Peyer's patch (tissue), 4 donors: ENCODE measurements around the gene KDM1B. TPM values are rescaled to one million over a fixed set of nuclear protein-coding genes. Genes with fewer than 3 reads are reported as not detected.
A peak's percentile ranks its signal among the peaks of the same experiment; 100 is the strongest.
"Not testable (repeated sequence)": the region's sequence is repeated elsewhere in the genome, so short reads cannot be mapped to it uniquely, and the experiment has no call there.

ENCODE experiments used
- DNase-seq, 3 donors: peaks; one replicate each; pipeline ENCODE4 v3.0.0-alpha.2; 2017 to 2019
- H3K27ac ChIP-seq, 4 donors: fragments of 200-600 bp; sonication (generic); one replicate each; pipeline ENCODE4 v1.5.1; 2016 to 2019
- H3K27me3 ChIP-seq, 2 donors: fragments of 200-600 bp; sonication (generic); one replicate each; pipeline ENCODE4 v1.5.1; 2019
- H3K36me3 ChIP-seq, 3 donors: fragments of 200-600 bp; sonication (generic); one replicate each; pipeline ENCODE4 v1.5.1; 2016 to 2019
- H3K4me1 ChIP-seq, 4 donors: fragments of 200-600 bp; sonication (generic); one replicate each; pipeline ENCODE4 v1.5.1; 2016 to 2019
- H3K4me3 ChIP-seq, 4 donors: fragments of 200-600 bp; sonication (generic); 1 replicate in 3 of 4; 2 replicates in 1 of 4; pipeline ENCODE4 v1.5.1; 2016 to 2019; ENCODE audit warnings: mild to moderate bottlenecking in 1 of 4
- H3K9me3 ChIP-seq, 4 donors: fragments of 200-600 bp; sonication (generic); one replicate each; pipeline ENCODE4 v1.5.1; 2016 to 2019; ENCODE audit warnings: mild to moderate bottlenecking in 1 of 4
- POLR2A ChIP-seq, 2 donors: fragments of 450-650 bp; IDR thresholded peaks; one replicate each; pipeline ENCODE4 v1.5.1; 2017; ENCODE audit warnings: antibody characterized with exemption in 2 of 2, mild to moderate bottlenecking in 2 of 2, moderate library complexity in 2 of 2
- total RNA-seq, 4 donors: library from RNA; depleted of rRNA; stranded (reverse); fragments of >200 nt; gene quantifications; one replicate each; pipeline ENCODE4 v1.1.0, GENCODE V29; 2016
- TF ChIP-seq, protein P1 (sequence below), 6 experiments: fragments of 450-650 bp in 4 of 6; fragments of 200-600 bp in 2 of 6; sonication (generic) in 1 of 6; IDR thresholded peaks; one replicate each; pipeline ENCODE4 v1.5.1; 2017 to 2019; ENCODE audit warnings: antibody characterized with exemption in 6 of 6, mild to moderate bottlenecking in 3 of 6, moderate library complexity in 1 of 6

Gene KDM1B
- total RNA-seq, 4 donors from 2014 or later: 15.1 to 22.1 (median 19.1) TPM

DNA sequence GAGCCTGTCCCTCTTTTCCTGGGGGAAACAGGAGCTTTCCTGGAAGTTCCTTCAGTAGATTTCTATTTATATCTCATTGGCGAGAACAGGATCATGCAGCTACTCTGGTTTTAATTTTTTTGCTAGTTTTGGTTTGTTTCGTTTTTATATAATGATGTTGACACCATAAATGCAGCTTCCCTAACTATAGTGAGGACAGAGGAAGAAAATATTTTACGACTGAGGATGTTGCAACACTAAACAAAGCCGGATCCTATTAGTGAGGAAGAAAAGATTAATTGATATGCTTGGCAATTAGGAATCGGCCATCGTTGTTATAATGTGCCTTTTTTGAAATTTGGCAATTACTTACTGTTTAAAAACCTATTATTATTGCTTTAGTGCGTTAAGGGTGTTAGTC, 16.6 kb downstream of the KDM1B start:
- no peak overlapping the region for H3K27ac ChIP-seq
- H3K27me3 ChIP-seq: no peaks in the 10 kb centered on the region
- H3K36me3 ChIP-seq: peaks cover 0 to 49% (median 0%) of the 10 kb centered on the region in 3 donors
- no peak for TF ChIP-seq POLR2A (IDR thresholded peaks at IDR 0.05)
- TF ChIP-seq, protein P1, sequence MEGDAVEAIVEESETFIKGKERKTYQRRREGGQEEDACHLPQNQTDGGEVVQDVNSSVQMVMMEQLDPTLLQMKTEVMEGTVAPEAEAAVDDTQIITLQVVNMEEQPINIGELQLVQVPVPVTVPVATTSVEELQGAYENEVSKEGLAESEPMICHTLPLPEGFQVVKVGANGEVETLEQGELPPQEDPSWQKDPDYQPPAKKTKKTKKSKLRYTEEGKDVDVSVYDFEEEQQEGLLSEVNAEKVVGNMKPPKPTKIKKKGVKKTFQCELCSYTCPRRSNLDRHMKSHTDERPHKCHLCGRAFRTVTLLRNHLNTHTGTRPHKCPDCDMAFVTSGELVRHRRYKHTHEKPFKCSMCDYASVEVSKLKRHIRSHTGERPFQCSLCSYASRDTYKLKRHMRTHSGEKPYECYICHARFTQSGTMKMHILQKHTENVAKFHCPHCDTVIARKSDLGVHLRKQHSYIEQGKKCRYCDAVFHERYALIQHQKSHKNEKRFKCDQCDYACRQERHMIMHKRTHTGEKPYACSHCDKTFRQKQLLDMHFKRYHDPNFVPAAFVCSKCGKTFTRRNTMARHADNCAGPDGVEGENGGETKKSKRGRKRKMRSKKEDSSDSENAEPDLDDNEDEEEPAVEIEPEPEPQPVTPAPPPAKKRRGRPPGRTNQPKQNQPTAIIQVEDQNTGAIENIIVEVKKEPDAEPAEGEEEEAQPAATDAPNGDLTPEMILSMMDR (IDR thresholded peaks at IDR 0.05): no peak
- DNase-seq: no peak
- H3K9me3 ChIP-seq: no peaks in the 10 kb centered on the region
- no peak overlapping the region for H3K4me3 ChIP-seq
- no peaks in the 10 kb centered on the region for H3K4me1 ChIP-seq

DNA sequence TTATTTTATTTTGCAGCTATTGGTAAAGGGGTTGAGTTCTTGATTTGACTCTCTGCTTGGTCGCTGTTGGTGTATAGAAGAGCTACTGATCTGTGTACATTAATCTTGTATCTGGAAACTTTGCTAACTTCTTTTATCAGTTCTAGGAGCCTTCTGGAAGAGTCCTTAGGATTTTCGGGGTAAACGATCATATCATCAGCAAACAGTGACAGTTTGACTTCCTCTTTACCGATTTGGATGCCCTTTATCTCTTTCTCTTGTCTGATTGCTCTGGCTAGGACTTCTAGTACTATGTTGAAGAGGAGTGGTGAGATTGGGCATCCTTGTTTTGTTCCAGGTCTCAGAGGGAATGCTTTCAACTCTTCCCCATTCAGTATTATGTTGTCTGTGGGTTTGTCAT, 21.0 kb downstream of the KDM1B start:
- not testable (repeated sequence) for H3K4me3 ChIP-seq, H3K27ac ChIP-seq, DNase-seq, H3K9me3 ChIP-seq, H3K27me3 ChIP-seq, H3K4me1 ChIP-seq
- H3K36me3 ChIP-seq: peaks cover 0 to 24% (median 0%) of the 10 kb centered on the region in 3 donors

GRCh38 chr6:18177286-18177965, 22.2 kb downstream of the KDM1B start:
- Histone ChIP-seq H3K4me1 (no peaks in the 10 kb centered on the region), H3K27me3 (no peaks in the 10 kb centered on the region), H3K9me3 (no peaks in the 10 kb centered on the region), H3K27ac (no peak overlapping the region), H3K36me3 (peaks cover 0 to 22% (median 0%) of the 10 kb centered on the region in 3 donors), H3K4me3 (no peak overlapping the region)
- no peak for TF ChIP-seq POLR2A (IDR thresholded peaks at IDR 0.05)
- TF ChIP-seq, protein P1 (IDR thresholded peaks at IDR 0.05): no peak
- DNase-seq: no peak

GRCh38 chr6:18178960-18179615, 23.9 kb downstream of the KDM1B start:
- H3K27ac ChIP-seq: no peak overlapping the region
- no peak overlapping the region for H3K4me3 ChIP-seq
- DNase-seq: no peak
- H3K27me3 ChIP-seq: no peaks in the 10 kb centered on the region
- H3K9me3 ChIP-seq: no peaks in the 10 kb centered on the region
- TF ChIP-seq, protein P1 (IDR thresholded peaks at IDR 0.05): no peak
- no peak for TF ChIP-seq POLR2A (IDR thresholded peaks at IDR 0.05)
- H3K36me3 ChIP-seq: peaks cover 0 to 9% (median 0%) of the 10 kb centered on the region in 3 donors
- H3K4me1 ChIP-seq: no peaks in the 10 kb centered on the region

- TF ChIP-seq, protein P1 (IDR thresholded peaks at IDR 0.05): no peak
- no peak for TF ChIP-seq POLR2A (IDR thresholded peaks at IDR 0.05)
- Histone ChIP-seq H3K27me3 (no peaks in the 10 kb centered on the region), H3K36me3 (peaks cover 0 to under 1% (median 0%) of the 10 kb centered on the region in 3 donors), H3K27ac (peak overlapping the region in 1 of 4 donors; percentile 13), H3K4me1 (no peaks in the 10 kb centered on the region), H3K4me3 (no peak overlapping the region), H3K9me3 (no peaks in the 10 kb centered on the region)
- DNase-seq: peak in 1 of 3 donors; percentile 53
Observed at GRCh38 chr6:18179770-18180356, 24.6 kb downstream of the KDM1B start.

DNA sequence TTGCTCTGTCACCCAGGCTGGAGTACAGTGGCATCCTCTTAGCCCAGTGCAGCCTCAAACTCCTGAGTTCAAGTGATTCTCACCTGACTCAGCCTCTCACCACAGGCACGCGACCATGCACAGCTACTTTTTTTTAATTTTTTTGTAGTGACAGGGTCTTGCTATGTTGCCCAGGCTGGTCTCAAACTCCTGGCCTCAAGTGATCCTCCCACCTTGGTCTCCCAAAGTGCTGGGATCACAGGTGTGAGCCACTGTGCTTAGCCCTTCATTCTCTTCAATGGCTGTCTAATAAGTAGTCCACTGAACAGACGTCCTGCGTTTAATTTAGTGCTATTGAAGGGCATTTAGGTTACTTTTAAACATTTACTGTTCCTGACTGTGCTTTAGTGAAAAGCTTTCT, 27.3 kb downstream of the KDM1B start:
- no peak for TF ChIP-seq POLR2A (IDR thresholded peaks at IDR 0.05)
- TF ChIP-seq, protein P1 (IDR thresholded peaks at IDR 0.05): no peak
- Histone ChIP-seq H3K4me1 (no peaks in the 10 kb centered on the region), H3K27ac (no peak overlapping the region), H3K4me3 (no peak overlapping the region), H3K27me3 (no peaks in the 10 kb centered on the region), H3K36me3 (peaks cover 0 to under 1% (median 0%) of the 10 kb centered on the region in 3 donors), H3K9me3 (no peaks in the 10 kb centered on the region)
- DNase-seq: no peak
